GM19467 (cell line): ENCODE results near the gene AFMID.
A peak's percentile ranks its signal among the peaks of the same experiment; 100 is the strongest.

Source experiments
- ATAC-seq: cut with Tn5 transposase; IDR thresholded peaks from one replicate; pipeline ENCODE4 v1.9.1; 2021; ENCODE audit warnings: mild to moderate bottlenecking, moderate library complexity; ENCODE audit not compliant: unreplicated experiment

AFMID gene

DNA sequence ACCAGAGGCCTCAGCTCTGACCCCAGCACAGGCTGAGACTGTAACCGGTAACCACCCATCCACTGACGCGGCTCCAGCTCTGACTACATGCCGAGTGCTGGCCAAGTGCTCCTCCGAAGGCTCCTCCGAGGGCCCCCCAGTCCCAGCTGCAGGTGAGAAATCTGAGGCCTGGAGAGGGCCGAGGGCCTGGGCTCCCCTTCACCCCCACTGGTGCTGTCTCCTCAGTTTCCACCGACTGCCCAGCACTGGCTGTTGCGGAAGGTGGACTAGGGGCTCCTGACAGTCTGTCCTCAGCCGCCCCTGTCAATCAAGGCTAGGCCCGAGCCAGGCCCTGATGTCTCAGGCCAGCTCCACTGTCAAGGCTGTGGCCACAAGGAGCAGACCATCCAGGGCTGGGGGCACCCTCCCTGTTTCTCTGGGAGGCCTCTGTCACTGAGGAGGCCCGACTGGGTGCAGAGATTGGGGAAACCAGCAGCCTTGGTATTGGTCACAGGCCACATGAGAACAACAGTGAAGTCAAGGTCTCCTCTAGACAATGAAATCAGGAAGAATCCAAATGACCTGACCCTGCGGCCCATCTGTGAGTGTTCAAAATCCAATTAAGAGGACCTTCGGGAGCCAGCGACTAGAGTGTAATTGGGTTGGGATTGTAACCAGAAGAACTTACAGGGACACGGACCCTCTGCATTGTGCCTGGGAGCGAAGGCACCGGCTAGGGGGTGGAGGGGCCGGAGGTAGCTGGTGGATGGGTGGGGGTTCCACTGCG, 49.4 kb downstream of the AFMID start:
- ATAC-seq = no peak

GRCh38 chr17:78237401-78238012, 50.3 kb downstream of the AFMID start:
- no peak for ATAC-seq

GRCh38 chr17:78238823-78239488, 51.8 kb downstream of the AFMID start:
- ATAC-seq = no peak

DNA sequence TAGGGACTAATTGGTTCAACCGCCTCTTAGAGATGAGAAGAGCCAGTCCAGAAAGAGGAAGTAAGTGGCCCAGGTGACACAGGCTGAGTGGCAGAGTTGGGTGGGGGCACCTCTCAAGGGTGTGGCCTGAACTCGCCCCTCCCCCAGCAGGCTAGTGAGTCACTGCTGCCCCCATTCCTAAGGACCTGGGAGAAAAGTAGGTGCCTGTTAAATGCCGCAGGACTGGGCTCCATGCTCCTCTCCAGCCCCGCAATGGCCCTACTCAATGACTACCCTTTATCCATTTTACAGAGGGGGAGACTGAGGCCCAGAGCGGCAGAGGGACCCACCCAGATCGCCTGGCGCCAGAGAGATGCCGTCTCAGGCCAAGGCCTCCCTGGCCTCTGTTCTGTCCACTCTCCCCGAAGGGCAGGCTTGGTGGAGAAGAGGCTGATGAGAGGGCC, 52.3 kb downstream of the AFMID start:
- no peak for ATAC-seq

DNA sequence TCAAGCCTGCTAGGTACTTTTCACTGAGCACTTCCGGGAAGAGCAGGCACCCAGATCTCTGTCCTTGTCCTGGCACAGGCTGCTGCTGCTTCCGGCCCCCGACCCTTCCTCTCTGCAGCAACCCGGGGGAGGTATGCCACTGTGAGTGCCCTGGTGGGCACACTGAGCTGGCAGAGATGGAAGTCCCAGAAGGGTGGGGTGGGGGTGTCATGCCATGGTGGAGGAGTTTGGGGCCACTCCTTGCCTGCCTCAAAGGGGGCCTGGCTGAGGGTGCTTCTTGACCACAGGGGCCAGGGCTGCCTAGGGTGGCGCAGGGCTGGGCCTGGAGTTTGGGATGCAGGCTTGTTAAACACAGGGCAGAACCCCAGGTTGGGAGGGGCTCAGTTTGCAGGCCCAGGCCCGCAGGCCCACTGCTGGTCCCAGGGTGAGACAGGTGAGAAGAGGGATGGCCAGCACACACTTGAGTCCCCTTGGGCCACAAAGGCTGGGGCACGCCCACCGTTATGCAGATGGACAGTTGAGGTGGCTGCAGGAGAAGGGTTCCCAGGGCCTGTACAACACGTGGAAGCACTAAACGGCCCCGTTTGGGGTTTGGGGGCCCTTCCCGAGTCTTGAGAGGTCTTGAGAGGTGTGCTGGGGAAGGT, 53.0 kb downstream of the AFMID start:
- no peak for ATAC-seq

DNA sequence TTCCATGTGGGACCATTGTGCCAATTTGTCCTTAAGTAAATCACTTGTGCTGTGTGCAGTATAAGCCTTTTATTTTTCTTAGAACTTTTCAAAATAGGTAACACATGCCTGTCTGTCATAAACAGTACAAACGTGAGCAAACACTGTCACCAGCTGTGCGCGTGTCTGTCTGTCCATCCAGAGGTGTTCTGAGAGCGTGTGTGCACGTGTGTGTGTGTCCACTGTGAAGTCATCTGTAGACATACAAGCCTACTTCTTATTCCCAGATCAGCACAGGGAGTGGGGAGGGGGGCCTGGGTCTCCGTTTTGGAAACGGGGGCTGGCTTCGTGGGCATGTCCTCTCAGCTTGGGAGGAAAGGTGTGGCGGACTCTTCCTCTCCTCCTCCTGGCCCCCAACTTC, 53.7 kb downstream of the AFMID start:
- ATAC-seq = no peak

DNA sequence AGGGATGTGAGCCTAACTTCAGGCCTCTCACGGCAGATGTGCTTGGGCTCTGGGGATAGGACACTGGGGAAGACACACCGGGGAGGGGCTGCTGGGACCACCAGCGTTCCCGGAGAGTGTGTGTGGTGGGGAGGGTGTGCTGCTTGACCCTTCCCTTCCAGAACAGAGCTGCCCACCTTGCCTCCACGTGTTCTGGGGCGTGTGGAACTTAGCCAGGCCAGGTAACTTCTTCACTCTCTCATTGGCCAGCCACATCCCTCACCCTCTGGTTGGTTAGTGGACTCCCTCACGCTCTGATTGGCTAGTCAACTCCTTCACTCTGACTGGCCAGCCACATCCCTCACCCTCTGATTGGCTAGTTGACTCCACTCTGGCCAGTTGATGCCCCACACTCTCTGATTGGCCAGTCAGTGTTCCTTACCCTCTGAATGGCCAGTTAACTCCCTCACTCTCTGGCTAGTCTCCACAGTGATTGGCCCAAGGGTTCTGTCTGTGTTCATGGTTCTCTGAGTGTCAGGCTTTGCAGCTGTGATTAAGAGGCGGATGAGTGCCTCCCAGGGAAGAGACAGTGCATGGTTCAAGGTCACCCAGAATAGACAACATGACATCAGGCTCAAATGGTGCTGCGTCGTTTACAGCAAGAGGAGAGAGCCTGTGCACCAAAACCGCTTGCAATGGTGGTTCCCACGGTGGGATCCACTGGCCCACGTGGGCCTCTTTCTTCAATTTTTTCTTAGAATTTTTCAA, 54.3 kb downstream of the AFMID start:
- no peak for ATAC-seq

DNA sequence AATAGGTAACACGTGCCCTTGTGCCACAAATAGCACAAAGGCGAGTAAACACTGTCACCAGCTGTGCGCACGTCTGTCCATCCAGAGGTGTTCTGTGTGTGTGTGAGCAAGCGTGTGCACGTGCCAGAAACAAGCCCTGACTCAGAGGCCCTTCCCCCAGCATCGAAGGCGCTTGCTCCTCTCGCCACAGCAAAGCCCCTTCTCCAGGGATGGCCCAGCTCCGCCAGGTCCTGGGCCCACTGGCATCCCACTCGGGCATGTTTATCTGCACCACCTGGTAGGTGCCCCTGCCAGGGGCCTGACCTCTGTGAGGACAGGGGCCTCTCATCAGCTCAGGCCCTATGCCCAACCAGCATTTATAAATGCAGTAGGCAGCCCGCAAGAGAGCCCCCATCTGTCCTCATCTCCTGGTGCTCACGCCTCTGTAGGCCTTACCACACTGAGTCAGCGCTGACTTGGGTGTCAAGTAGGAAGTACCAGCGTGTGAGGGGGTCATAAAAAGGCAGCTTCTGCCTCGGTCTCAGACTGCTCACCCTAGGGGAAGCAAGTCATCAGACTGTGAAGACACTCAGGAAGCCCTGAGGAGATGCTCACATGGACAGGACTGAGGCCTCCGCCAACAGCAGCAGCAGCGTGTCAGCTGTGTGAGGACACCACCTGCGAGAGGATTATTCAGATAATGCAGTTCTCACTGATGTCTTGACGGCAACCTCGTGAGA, 55.0 kb downstream of the AFMID start:
- no peak for ATAC-seq

DNA sequence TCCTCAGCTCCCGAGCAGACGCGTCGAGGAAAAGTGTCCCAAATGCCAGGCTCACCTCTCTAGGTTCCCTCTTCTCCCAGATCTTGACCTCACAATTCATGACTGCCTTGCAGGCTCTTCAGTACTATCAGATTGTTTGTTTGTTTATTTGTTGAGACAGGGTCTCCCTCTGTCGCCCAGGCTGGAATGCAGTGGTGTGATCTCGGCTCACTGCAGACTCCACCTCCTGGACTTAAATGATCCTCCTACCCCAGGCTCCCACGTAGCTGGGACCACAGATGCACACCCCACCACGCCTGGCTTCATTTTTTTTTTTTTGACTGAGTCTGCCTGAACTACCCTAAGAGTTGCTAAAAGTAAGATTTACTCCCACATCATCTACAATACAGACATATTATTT, 60.1 kb downstream of the AFMID start:
- ATAC-seq = no peak

- ATAC-seq = no peak
These were observed 61.1 kb downstream of the AFMID start for GRCh38 chr17:78248051-78248914.

- no peak for ATAC-seq
These were observed 62.1 kb downstream of the AFMID start for GRCh38 chr17:78249074-78249817.

GRCh38 chr17:78249818-78250806, 63.0 kb downstream of the AFMID start:
- ATAC-seq = no peak

GRCh38 chr17:78250891-78251772, 64.0 kb downstream of the AFMID start:
- peak; percentile 45 for ATAC-seq

- no peak for ATAC-seq
These were observed 64.6 kb downstream of the AFMID start for GRCh38 chr17:78251773-78252103.

DNA sequence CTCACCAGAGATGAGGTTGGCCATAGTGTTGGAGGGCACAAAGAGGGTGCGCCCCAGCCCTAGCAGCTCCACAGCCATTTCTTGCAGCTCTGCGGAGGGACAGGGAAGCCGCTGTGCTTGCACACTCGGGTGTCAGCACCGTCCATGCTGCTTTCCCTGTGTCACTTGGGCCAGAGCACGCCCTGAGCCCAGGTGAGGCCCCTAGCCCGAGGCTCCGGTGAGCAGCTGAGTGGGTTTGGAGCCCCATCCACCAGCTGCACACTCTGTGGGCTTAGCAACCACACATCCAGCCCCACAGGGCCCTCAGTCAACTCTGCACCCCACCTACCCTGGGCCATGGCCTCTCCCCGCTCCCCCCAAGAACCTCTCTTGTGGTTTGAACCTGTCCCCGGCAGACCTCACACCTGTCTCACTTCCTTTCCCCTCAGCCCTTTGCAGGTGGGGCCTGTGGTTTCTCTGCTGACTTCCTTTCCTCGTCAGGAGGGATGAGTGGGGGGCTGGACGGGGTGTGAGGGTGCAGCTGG, 65.0 kb downstream of the AFMID start:
- ATAC-seq = no peak
